Measurements from ENCODE around the gene KRTAP12-3.

DNA sequence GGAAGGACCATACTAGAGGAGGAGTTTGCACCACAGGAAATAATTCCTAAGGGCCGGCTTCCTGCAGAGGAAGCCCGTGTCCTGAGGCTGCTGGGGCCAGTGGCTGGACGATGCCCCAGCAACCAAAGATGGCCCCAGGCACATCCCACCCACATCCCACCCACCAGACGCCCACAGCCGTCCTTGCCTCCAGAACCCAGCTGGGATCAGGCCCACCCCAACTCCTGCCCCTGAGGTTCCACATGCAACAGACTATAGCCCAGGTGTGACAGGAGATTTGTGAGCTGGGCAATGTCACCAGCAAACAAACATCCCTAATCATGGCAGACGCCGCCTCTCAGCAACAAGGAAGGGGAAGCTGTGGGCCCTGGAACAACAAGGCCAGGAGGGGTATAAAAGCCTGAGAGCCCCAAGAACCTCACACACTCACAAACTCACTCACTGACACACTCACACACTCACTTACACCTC is 31.0 kb upstream of the KRTAP12-3 start, which contains the start of gene KRTAP10-9:
- TF ChIP-seq, protein P1, sequence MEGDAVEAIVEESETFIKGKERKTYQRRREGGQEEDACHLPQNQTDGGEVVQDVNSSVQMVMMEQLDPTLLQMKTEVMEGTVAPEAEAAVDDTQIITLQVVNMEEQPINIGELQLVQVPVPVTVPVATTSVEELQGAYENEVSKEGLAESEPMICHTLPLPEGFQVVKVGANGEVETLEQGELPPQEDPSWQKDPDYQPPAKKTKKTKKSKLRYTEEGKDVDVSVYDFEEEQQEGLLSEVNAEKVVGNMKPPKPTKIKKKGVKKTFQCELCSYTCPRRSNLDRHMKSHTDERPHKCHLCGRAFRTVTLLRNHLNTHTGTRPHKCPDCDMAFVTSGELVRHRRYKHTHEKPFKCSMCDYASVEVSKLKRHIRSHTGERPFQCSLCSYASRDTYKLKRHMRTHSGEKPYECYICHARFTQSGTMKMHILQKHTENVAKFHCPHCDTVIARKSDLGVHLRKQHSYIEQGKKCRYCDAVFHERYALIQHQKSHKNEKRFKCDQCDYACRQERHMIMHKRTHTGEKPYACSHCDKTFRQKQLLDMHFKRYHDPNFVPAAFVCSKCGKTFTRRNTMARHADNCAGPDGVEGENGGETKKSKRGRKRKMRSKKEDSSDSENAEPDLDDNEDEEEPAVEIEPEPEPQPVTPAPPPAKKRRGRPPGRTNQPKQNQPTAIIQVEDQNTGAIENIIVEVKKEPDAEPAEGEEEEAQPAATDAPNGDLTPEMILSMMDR (IDR thresholded peaks at IDR 0.05; ENCODE audit: low read depth, low read length, missing input control), result no peak
- no peak for TF ChIP-seq TAF1 (conservative IDR thresholded peaks at IDR 0.05)
- TF ChIP-seq, protein P2, sequence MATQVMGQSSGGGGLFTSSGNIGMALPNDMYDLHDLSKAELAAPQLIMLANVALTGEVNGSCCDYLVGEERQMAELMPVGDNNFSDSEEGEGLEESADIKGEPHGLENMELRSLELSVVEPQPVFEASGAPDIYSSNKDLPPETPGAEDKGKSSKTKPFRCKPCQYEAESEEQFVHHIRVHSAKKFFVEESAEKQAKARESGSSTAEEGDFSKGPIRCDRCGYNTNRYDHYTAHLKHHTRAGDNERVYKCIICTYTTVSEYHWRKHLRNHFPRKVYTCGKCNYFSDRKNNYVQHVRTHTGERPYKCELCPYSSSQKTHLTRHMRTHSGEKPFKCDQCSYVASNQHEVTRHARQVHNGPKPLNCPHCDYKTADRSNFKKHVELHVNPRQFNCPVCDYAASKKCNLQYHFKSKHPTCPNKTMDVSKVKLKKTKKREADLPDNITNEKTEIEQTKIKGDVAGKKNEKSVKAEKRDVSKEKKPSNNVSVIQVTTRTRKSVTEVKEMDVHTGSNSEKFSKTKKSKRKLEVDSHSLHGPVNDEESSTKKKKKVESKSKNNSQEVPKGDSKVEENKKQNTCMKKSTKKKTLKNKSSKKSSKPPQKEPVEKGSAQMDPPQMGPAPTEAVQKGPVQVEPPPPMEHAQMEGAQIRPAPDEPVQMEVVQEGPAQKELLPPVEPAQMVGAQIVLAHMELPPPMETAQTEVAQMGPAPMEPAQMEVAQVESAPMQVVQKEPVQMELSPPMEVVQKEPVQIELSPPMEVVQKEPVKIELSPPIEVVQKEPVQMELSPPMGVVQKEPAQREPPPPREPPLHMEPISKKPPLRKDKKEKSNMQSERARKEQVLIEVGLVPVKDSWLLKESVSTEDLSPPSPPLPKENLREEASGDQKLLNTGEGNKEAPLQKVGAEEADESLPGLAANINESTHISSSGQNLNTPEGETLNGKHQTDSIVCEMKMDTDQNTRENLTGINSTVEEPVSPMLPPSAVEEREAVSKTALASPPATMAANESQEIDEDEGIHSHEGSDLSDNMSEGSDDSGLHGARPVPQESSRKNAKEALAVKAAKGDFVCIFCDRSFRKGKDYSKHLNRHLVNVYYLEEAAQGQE (IDR thresholded peaks at IDR 0.05), result no peak
- TF ChIP-seq HNF4G (IDR thresholded peaks at IDR 0.05), result no peak
- TF ChIP-seq, protein P3, sequence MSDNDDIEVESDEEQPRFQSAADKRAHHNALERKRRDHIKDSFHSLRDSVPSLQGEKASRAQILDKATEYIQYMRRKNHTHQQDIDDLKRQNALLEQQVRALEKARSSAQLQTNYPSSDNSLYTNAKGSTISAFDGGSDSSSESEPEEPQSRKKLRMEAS (IDR thresholded peaks at IDR 0.05), result no peak
- no peak for TF ChIP-seq EGR1 (IDR thresholded peaks at IDR 0.05; ENCODE audit: low read depth in 2 of 2)
- TF ChIP-seq NR2F2 (IDR thresholded peaks at IDR 0.05), result no peak
- no peak for TF ChIP-seq FOXA1 (IDR thresholded peaks at IDR 0.05)
- TF ChIP-seq SP1 (IDR thresholded peaks at IDR 0.05), result no peak
- TF ChIP-seq YY1 (IDR thresholded peaks at IDR 0.05), result no peak
- no peak for TF ChIP-seq HNF4A (conservative IDR thresholded peaks at IDR 0.05)
- TF ChIP-seq, protein P4, sequence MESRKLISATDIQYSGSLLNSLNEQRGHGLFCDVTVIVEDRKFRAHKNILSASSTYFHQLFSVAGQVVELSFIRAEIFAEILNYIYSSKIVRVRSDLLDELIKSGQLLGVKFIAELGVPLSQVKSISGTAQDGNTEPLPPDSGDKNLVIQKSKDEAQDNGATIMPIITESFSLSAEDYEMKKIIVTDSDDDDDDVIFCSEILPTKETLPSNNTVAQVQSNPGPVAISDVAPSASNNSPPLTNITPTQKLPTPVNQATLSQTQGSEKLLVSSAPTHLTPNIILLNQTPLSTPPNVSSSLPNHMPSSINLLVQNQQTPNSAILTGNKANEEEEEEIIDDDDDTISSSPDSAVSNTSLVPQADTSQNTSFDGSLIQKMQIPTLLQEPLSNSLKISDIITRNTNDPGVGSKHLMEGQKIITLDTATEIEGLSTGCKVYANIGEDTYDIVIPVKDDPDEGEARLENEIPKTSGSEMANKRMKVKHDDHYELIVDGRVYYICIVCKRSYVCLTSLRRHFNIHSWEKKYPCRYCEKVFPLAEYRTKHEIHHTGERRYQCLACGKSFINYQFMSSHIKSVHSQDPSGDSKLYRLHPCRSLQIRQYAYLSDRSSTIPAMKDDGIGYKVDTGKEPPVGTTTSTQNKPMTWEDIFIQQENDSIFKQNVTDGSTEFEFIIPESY (IDR thresholded peaks at IDR 0.05), result no peak
- no peak for TF ChIP-seq JUND (IDR thresholded peaks at IDR 0.05)
- TF ChIP-seq RAD21 (IDR thresholded peaks at IDR 0.05), result no peak

All from liver (tissue), 3 donors.